Heart left ventricle (tissue), 13 donors: ENCODE data around the gene BTBD3.

Source experiments
- POLR2A ChIP-seq, 2 donors: fragments of 450-650 bp; IDR thresholded peaks; one replicate each; pipeline ENCODE4 v1.6.1; 2017; ENCODE audit warnings: antibody characterized with exemption in 2 of 2, mild to moderate bottlenecking in 2 of 2, moderate library complexity in 2 of 2
- TF ChIP-seq, protein P1 (sequence below), 12 donors: fragments of 200-600 bp; sonication (generic) in 4 of 12; IDR thresholded peaks; one replicate each; pipeline versions ENCODE4 v1.5.0 to v1.8.0; 2018 to 2022; ENCODE audit warnings: antibody characterized with exemption in 12 of 12, mild to moderate bottlenecking in 5 of 12
- donor health status: ischemic (EF 13 %, LVEDD 7.1; RV severe dilation, severe dysfunction).
- donor health status: DM: no; HTN: yes; CAD: no.
- donor health status: DM: no; HTN: no; CAD: no.
- donor health status: ischemic (EF 25% LVEDD 6.9; RV normal size, moderate dysfunction).
- donor health status: ischemic (EF 25% LVEDD 5.7; RV mildly dilated, moderate dysfunction).
- donor health status: ischemic (EF 35%, LVEDD 5.7; RV mildly dilated, moderate dysfunction).
- donor health status: nonischemic (EF 11% LVEDD 7.7; RV severe dilation, severe dysfunction).
- donor health status: DM: yes; HTN: yes; CAD: no.
- donor health status: PGD.
- donor health status: ischemic (EF 29% LVEDD 5.4; RV normal size, mild dysfunction).
- donor health status: nonischemic (EF 23%, LVEDD 6.1; RV moderate dilation, normal function).

GRCh38 chr20:11891776-11892545, 25.7 kb upstream of the BTBD3 start:
- TF ChIP-seq POLR2A (IDR thresholded peaks at IDR 0.05): no peak
- TF ChIP-seq, protein P1, sequence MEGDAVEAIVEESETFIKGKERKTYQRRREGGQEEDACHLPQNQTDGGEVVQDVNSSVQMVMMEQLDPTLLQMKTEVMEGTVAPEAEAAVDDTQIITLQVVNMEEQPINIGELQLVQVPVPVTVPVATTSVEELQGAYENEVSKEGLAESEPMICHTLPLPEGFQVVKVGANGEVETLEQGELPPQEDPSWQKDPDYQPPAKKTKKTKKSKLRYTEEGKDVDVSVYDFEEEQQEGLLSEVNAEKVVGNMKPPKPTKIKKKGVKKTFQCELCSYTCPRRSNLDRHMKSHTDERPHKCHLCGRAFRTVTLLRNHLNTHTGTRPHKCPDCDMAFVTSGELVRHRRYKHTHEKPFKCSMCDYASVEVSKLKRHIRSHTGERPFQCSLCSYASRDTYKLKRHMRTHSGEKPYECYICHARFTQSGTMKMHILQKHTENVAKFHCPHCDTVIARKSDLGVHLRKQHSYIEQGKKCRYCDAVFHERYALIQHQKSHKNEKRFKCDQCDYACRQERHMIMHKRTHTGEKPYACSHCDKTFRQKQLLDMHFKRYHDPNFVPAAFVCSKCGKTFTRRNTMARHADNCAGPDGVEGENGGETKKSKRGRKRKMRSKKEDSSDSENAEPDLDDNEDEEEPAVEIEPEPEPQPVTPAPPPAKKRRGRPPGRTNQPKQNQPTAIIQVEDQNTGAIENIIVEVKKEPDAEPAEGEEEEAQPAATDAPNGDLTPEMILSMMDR (IDR thresholded peaks at IDR 0.05): no peak
